Activated naive CD8-positive, alpha-beta T cell treated with anti-CD3 and anti-CD28 coated beads, Interleukin-2, amount 50 U/mL, for 24 hours (primary cell): ENCODE measurements around the gene AGPAT3.

Experiments used
- ATAC-seq: fragments of 150-1000 bp; cut with Tn5 transposase; one replicate; pipeline ENCODE4 v1.10.0; 2021
- DNase-seq: peaks from one replicate; pipeline ENCODE4 v3.0.0; 2021
- H3K27ac Mint-ChIP-seq: one replicate; pipeline ENCODE4 v1.8.0; 2021; ENCODE audit warnings: mild to moderate bottlenecking, mixed read lengths
- H3K27me3 Mint-ChIP-seq: one replicate; pipeline ENCODE4 v1.8.0; 2021; ENCODE audit warnings: mixed read lengths
- H3K36me3 Mint-ChIP-seq: one replicate; pipeline ENCODE4 v1.8.0; 2021; ENCODE audit warnings: low read depth, mixed read lengths
- H3K4me1 Mint-ChIP-seq: one replicate; pipeline ENCODE4 v1.8.0; 2021; ENCODE audit warnings: mixed read lengths
- H3K4me3 Mint-ChIP-seq: one replicate; pipeline ENCODE4 v1.8.0; 2021; ENCODE audit warnings: mild to moderate bottlenecking, moderate library complexity, mixed read lengths
- H3K9me3 Mint-ChIP-seq: one replicate; pipeline ENCODE4 v1.8.0; 2021; ENCODE audit warnings: mixed read lengths

The AGPAT3 gene

GRCh38 chr21:43879348-43880110 is 14.5 kb downstream of the AGPAT3 start:
- Mint-ChIP-seq H3K36me3 (peaks cover 28% of the 10 kb centered on the region), H3K9me3 (peaks cover 4% of the 10 kb centered on the region)

GRCh38 chr21:43880111-43880985 is 15.3 kb downstream of the AGPAT3 start:
- no peak overlapping the region for H3K27ac Mint-ChIP-seq
- peaks cover 21% of the 10 kb centered on the region for H3K36me3 Mint-ChIP-seq
- H3K27me3 Mint-ChIP-seq = no peaks in the 10 kb centered on the region
- DNase-seq = no peak
- no peak for ATAC-seq
- peaks cover 2% of the 10 kb centered on the region for H3K9me3 Mint-ChIP-seq
- H3K4me1 Mint-ChIP-seq = peaks cover 62% of the 10 kb centered on the region
- no peak overlapping the region for H3K4me3 Mint-ChIP-seq

More at GRCh38 chr21:43879348-43880110, 14.5 kb downstream of the AGPAT3 start:
- no peak overlapping the region for H3K27ac Mint-ChIP-seq
- H3K27me3 Mint-ChIP-seq = no peaks in the 10 kb centered on the region
- DNase-seq (no peak), ATAC-seq (no peak)
- peaks cover 63% of the 10 kb centered on the region for H3K4me1 Mint-ChIP-seq
- H3K4me3 Mint-ChIP-seq = no peak overlapping the region

GRCh38 chr21:43881283-43881682 is 16.3 kb downstream of the AGPAT3 start:
- H3K4me1 Mint-ChIP-seq = peaks cover 61% of the 10 kb centered on the region
- peaks cover 16% of the 10 kb centered on the region for H3K36me3 Mint-ChIP-seq
- no peak overlapping the region for H3K4me3 Mint-ChIP-seq
- peak; percentile 76 for ATAC-seq
- no peaks in the 10 kb centered on the region for H3K27me3 Mint-ChIP-seq
- peak; percentile 38 for DNase-seq
- H3K9me3 Mint-ChIP-seq = no peaks in the 10 kb centered on the region
- H3K27ac Mint-ChIP-seq = no peak overlapping the region

- DNase-seq = no peak
Observed at GRCh38 chr21:43881935-43882334, 16.9 kb downstream of the AGPAT3 start.

GRCh38 chr21:43882952-43883545 is 18.0 kb downstream of the AGPAT3 start:
- H3K27me3 Mint-ChIP-seq = no peaks in the 10 kb centered on the region
- H3K27ac Mint-ChIP-seq = no peak overlapping the region
- H3K36me3 Mint-ChIP-seq = peaks cover 16% of the 10 kb centered on the region
- DNase-seq (no peak), ATAC-seq (no peak)
- H3K9me3 Mint-ChIP-seq = no peaks in the 10 kb centered on the region
- H3K4me3 Mint-ChIP-seq = no peak overlapping the region
- peaks cover 62% of the 10 kb centered on the region for H3K4me1 Mint-ChIP-seq

More at GRCh38 chr21:43881935-43882334, 16.9 kb downstream of the AGPAT3 start:
- no peak overlapping the region for H3K27ac Mint-ChIP-seq
- peaks cover 16% of the 10 kb centered on the region for H3K36me3 Mint-ChIP-seq
- no peak overlapping the region for H3K4me3 Mint-ChIP-seq
- H3K4me1 Mint-ChIP-seq = peaks cover 62% of the 10 kb centered on the region
- H3K9me3 Mint-ChIP-seq = no peaks in the 10 kb centered on the region
- no peaks in the 10 kb centered on the region for H3K27me3 Mint-ChIP-seq
- no peak for ATAC-seq

GRCh38 chr21:43884012-43884860 is 19.2 kb downstream of the AGPAT3 start:
- Mint-ChIP-seq H3K27me3 (no peaks in the 10 kb centered on the region), H3K27ac (peak overlapping the region; percentile 46), H3K4me3 (no peak overlapping the region), H3K9me3 (no peaks in the 10 kb centered on the region), H3K4me1 (peaks cover 71% of the 10 kb centered on the region), H3K36me3 (peaks cover 11% of the 10 kb centered on the region)
- peak; percentile 36 for DNase-seq
- ATAC-seq = peak; percentile 79

GRCh38 chr21:43884861-43885417 is 19.9 kb downstream of the AGPAT3 start:
- ATAC-seq (no peak), DNase-seq (no peak)
- Mint-ChIP-seq H3K9me3 (no peaks in the 10 kb centered on the region), H3K36me3 (peaks cover 15% of the 10 kb centered on the region), H3K4me3 (no peak overlapping the region), H3K4me1 (peaks cover 72% of the 10 kb centered on the region), H3K27me3 (no peaks in the 10 kb centered on the region), H3K27ac (no peak overlapping the region)

GRCh38 chr21:43885721-43886120 is 20.7 kb downstream of the AGPAT3 start:
- no peak for DNase-seq
- no peak overlapping the region for H3K4me3 Mint-ChIP-seq
- no peaks in the 10 kb centered on the region for H3K9me3 Mint-ChIP-seq
- no peaks in the 10 kb centered on the region for H3K27me3 Mint-ChIP-seq
- H3K4me1 Mint-ChIP-seq = peaks cover 66% of the 10 kb centered on the region
- H3K36me3 Mint-ChIP-seq = peaks cover 18% of the 10 kb centered on the region
- no peak for ATAC-seq
- no peak overlapping the region for H3K27ac Mint-ChIP-seq

- Mint-ChIP-seq H3K4me1 (peaks cover 59% of the 10 kb centered on the region), H3K4me3 (no peak overlapping the region), H3K27me3 (no peaks in the 10 kb centered on the region), H3K36me3 (peaks cover 21% of the 10 kb centered on the region), H3K9me3 (no peaks in the 10 kb centered on the region), H3K27ac (no peak overlapping the region)
- DNase-seq (no peak), ATAC-seq (no peak)
Observed at GRCh38 chr21:43886565-43886964, 21.5 kb downstream of the AGPAT3 start.

GRCh38 chr21:43889069-43889468 is 24.0 kb downstream of the AGPAT3 start:
- H3K27me3 Mint-ChIP-seq = no peaks in the 10 kb centered on the region
- H3K9me3 Mint-ChIP-seq = no peaks in the 10 kb centered on the region
- no peak overlapping the region for H3K27ac Mint-ChIP-seq
- peaks cover 64% of the 10 kb centered on the region for H3K4me1 Mint-ChIP-seq
- DNase-seq (no peak), ATAC-seq (no peak)
- H3K4me3 Mint-ChIP-seq = no peak overlapping the region
- H3K36me3 Mint-ChIP-seq = peaks cover 28% of the 10 kb centered on the region

GRCh38 chr21:43890042-43890441 is 25.0 kb downstream of the AGPAT3 start:
- Mint-ChIP-seq H3K27me3 (no peaks in the 10 kb centered on the region), H3K9me3 (no peaks in the 10 kb centered on the region), H3K36me3 (peaks cover 28% of the 10 kb centered on the region), H3K27ac (no peak overlapping the region), H3K4me3 (no peak overlapping the region), H3K4me1 (peaks cover 63% of the 10 kb centered on the region)
- DNase-seq (no peak), ATAC-seq (no peak)

- Mint-ChIP-seq H3K4me3 (no peak overlapping the region), H3K27ac (no peak overlapping the region), H3K27me3 (no peaks in the 10 kb centered on the region), H3K9me3 (no peaks in the 10 kb centered on the region), H3K36me3 (peaks cover 21% of the 10 kb centered on the region), H3K4me1 (peaks cover 58% of the 10 kb centered on the region)
- ATAC-seq (no peak), DNase-seq (no peak)
Observed at GRCh38 chr21:43892334-43892733, 27.3 kb downstream of the AGPAT3 start.

- peak overlapping the region; percentile 74 for H3K4me3 Mint-ChIP-seq
- no peaks in the 10 kb centered on the region for H3K9me3 Mint-ChIP-seq
- no peaks in the 10 kb centered on the region for H3K27me3 Mint-ChIP-seq
- DNase-seq (no peak), ATAC-seq (no peak)
- H3K4me1 Mint-ChIP-seq = peaks cover 56% of the 10 kb centered on the region
- H3K27ac Mint-ChIP-seq = peak overlapping the region; percentile 87
- H3K36me3 Mint-ChIP-seq = peaks cover 22% of the 10 kb centered on the region
Observed at GRCh38 chr21:43892984-43893535, 28.0 kb downstream of the AGPAT3 start.
